Fibroblast of mammary gland (primary cell): ENCODE results near the gene OGN.

Experiments
- DNase-seq: peaks from one replicate; pipeline ENCODE4 v3.0.0-alpha.2; 2010; ENCODE audit warnings: low read depth
- H3K4me3 ChIP-seq: 2 replicates; pipeline ENCODE4 v1.5.1; 2011; ENCODE audit warnings: low read depth, mild to moderate bottlenecking, low read length, moderate library complexity; ENCODE audit not compliant: control insufficient read depth
- CTCF ChIP-seq: conservative IDR thresholded peaks from 2 replicates; pipeline ENCODE4 v1.5.1; 2011; ENCODE audit warnings: low read depth, low read length, inconsistent platforms; ENCODE audit not compliant: control insufficient read depth, insufficient read depth

OGN gene

GRCh38 chr9:92333282-92333634, 71.1 kb downstream of the OGN start:
- no peak for DNase-seq
- H3K4me3 ChIP-seq: no peak overlapping the region
- TF ChIP-seq CTCF: no peak
